ENCODE measurements around the gene SSR1. TPM values are rescaled to one million over a fixed set of nuclear protein-coding genes. Genes with fewer than 3 reads are reported as not detected.

The SSR1 gene
- total and polyA plus RNA-seq, 2 of the 13 experiments (the other 11 are each of a cell fraction or from before 2014, with no cell fraction given) = 203 to 243 TPM

GRCh38 chr6:7270320-7271204 is 42.4 kb downstream of the SSR1 start (continued):
- TF ChIP-seq ZNF609 (CRISPR knock-in tag; IDR thresholded peaks at IDR 0.05; ENCODE audit: borderline replicate concordance) (peak; percentile 57; the same call in 1 of the 2 replicates), EZH2 (conservative IDR thresholded peaks at IDR 0.05; ENCODE audit: low read depth, low read length) (no peak), ZNF709 (CRISPR knock-in tag; IDR thresholded peaks at IDR 0.05) (no peak; the same call in 1 of the 2 replicates), ZNF230 (CRISPR knock-in tag; IDR thresholded peaks at IDR 0.05) (no peak), JUN (CRISPR knock-in tag; IDR thresholded peaks at IDR 0.05) (peak; percentile 58; the same call in 1 of the 2 replicates), NFIC (IDR thresholded peaks at IDR 0.05; ENCODE audit: low read length) (peak; percentile 36; the same call in 1 of the 2 replicates), TOPORS (CRISPR knock-in tag; IDR thresholded peaks at IDR 0.05) (peak; percentile 62; the same call in 1 of the 2 replicates), ZNF431 (CRISPR knock-in tag; IDR thresholded peaks at IDR 0.05; ENCODE audit: borderline replicate concordance, low read depth) (0 out of 2 replicates have a peak, but pooled peaks have one; percentile 14), ZNF263 (CRISPR knock-in tag; IDR thresholded peaks at IDR 0.05) (0 out of 2 replicates have a peak, but pooled peaks have one; percentile 11), BRF2 (CRISPR knock-in tag; IDR thresholded peaks at IDR 0.05) (0 out of 2 replicates have a peak, but pooled peaks have one; percentile 19), DNMT1 (CRISPR knock-in tag; IDR thresholded peaks at IDR 0.05) (no peak), ZNF446 (CRISPR knock-in tag; IDR thresholded peaks at IDR 0.05) (0 out of 2 replicates have a peak, but pooled peaks have one; percentile 38), MAX (IDR thresholded peaks at IDR 0.05) (peak; percentile 44; the same call in 1 of the 2 replicates), MED1 (CRISPR knock-in tag; IDR thresholded peaks at IDR 0.05) (peak; percentile 85), POGK (CRISPR knock-in tag; conservative IDR thresholded peaks at IDR 0.05) (0 out of 2 replicates have a peak, but pooled peaks have one; percentile 24), LBX2 (CRISPR knock-in tag; IDR thresholded peaks at IDR 0.05; ENCODE audit: borderline replicate concordance) (0 out of 2 replicates have a peak, but pooled peaks have one; percentile 39), FOXJ3 (CRISPR knock-in tag; IDR thresholded peaks at IDR 0.05; ENCODE audit: borderline replicate concordance) (0 out of 2 replicates have a peak, but pooled peaks have one; percentile 13), ARNTL (CRISPR knock-in tag; IDR thresholded peaks at IDR 0.05) (peak; percentile 35; the same call in 1 of the 2 replicates), ZFP36L1 (CRISPR knock-in tag; IDR thresholded peaks at IDR 0.05) (peak; percentile 75; the same call in 1 of the 2 replicates), FOXC1 (CRISPR knock-in tag; IDR thresholded peaks at IDR 0.05; ENCODE audit: borderline replicate concordance) (0 out of 2 replicates have a peak, but pooled peaks have one; percentile 30)
